GM13976 (cell line): Measurements from ENCODE around the gene SORCS3.

Experiments used
- DNase-seq: peaks from one replicate; pipeline ENCODE4 v3.0.0; 2012; ENCODE audit warnings: low spot score
- CTCF ChIP-seq: IDR thresholded peaks from 2 replicates; pipeline ENCODE4 v1.5.1; 2012; ENCODE audit warnings: borderline replicate concordance, mild to moderate bottlenecking; ENCODE audit not compliant: insufficient read depth; ENCODE audit errors: extremely low read depth, missing control alignments, control extremely low read depth
- in situ Hi-C: fragments of 300-500 bp; cut with MboI; formaldehyde crosslinking; loops from one replicate; pipeline ENCODE4 v1.12.0; 2022; ENCODE audit warnings: low sequenced_read_pairs, mixed read lengths, inconsistent platforms; ENCODE audit not compliant: unreplicated experiment

SORCS3 gene

DNA sequence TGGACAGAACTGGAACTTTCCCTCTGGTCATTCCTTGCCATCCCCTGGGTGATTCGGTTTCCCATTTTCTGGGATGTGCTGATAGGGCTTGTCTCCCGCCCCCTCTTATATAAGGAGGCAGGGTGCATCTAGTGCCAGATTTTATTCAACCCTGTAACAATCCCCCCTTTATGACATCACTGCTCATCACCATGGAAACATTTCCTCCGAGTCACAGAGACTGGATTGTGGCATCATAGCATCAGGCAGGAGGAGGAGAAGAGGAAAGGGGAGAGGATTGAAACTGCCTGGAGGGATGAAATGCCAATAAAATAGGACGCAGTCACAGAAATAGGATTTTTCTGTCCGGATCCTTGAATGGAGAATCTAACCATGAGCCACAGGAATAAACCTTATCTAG lies 25.0 kb downstream of the SORCS3 start:
- TF ChIP-seq CTCF = no peak
- no peak for DNase-seq
- in situ Hi-C loops = no loop called here

- no peak for TF ChIP-seq CTCF
- DNase-seq = no peak
- in situ Hi-C loops = no loop called here
Measured at GRCh38 chr10:104676874-104677273, 35.8 kb downstream of the SORCS3 start.

DNA sequence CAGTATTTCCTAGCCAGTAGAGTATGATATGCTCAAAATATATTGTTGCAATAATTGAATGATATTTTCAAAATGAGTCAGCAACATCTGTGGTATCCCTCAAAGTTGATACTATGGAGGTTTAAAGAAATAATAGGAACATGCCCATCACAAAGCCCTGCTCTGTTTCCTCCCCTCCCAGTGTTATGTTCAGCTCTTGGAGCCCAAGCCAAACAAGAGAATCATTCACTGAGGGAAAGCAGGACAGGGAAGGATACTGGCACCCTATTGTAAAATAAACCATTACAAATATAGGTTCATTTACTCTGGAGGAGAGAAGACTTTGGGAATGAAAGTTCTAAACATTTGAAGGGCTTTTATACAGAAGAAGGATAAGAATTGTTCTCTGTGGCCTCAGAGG lies 37.6 kb downstream of the SORCS3 start:
- TF ChIP-seq CTCF = no peak
- in situ Hi-C loops = no loop called here
- no peak for DNase-seq

GRCh38 chr10:104680467-104681401 lies 39.6 kb downstream of the SORCS3 start:
- no peak for TF ChIP-seq CTCF
- in situ Hi-C loops = no loop called here
- DNase-seq = no peak

- in situ Hi-C loops = no loop called here
Measured at GRCh38 chr10:104681485-104681884, 40.4 kb downstream of the SORCS3 start.

DNA sequence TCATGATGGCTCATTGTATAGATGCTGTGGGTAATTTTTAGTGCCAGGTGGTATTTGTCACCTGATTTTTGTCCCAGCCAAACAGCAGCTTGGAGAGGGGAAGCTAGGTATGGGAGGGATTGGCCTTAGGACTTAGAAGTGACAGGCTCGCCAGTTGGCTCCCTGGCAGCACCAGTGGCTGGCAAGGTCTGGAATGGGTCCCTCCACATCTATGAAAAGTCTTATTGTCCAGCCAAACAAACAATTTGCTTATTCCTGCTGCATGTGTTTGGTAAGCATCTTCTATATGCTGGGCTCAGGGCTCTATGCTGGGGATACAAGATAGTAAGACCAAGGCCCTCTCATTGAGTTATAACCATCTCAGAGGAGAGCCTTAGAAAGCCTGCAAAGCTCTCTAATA lies 42.5 kb downstream of the SORCS3 start:
- no peak for DNase-seq
- in situ Hi-C loops = no loop called here
- no peak for TF ChIP-seq CTCF

More at GRCh38 chr10:104681485-104681884, 40.4 kb downstream of the SORCS3 start:
- DNase-seq = no peak
- no peak for TF ChIP-seq CTCF
